ENCODE data around the gene RFC4.

GRCh38 chr3:186828340-186828739 lies 22.1 kb upstream of the RFC4 start:
- TF ChIP-seq CTCF (IDR thresholded peaks at IDR 0.05; ENCODE audit: low read length) (no peak), EZH2 (optimal IDR thresholded peaks at IDR 0.05; ENCODE audit: low read depth, low read length) (no peak), EZH2phosphoT487 (IDR thresholded peaks at IDR 0.05; ENCODE audit: low read length) (no peak)
